Heart right ventricle (tissue), 16 donors: ENCODE results near the gene PAPPA. TPM values are rescaled to one million over a fixed set of nuclear protein-coding genes. Genes with fewer than 3 reads are reported as not detected.

Experiments
- ATAC-seq, 8 donors: fragments of 200-7000 bp; cut with Tn5 transposase; one replicate each; pipeline ENCODE4 v1.9.1; 2020; ENCODE audit warnings: mild to moderate bottlenecking in 8 of 8, moderate library complexity in 8 of 8, moderate number of reproducible peaks in 1 of 8
- DNase-seq, 2 donors: peaks; one replicate each; pipeline ENCODE4 v3.0.0-alpha.2; 2020
- H3K27ac ChIP-seq, 10 donors: fragments of 200-600 bp; sonication (generic) in 2 of 10; one replicate each; pipeline versions ENCODE4 v1.5.0 to v1.8.0; 2020 to 2022; ENCODE audit warnings: mild to moderate bottlenecking in 3 of 10
- H3K27me3 ChIP-seq, 7 donors: fragments of 200-600 bp; one replicate each; pipeline ENCODE4 v1.8.0; 2021 to 2022; ENCODE audit warnings: mild to moderate bottlenecking in 2 of 7
- H3K36me3 ChIP-seq, 9 donors: fragments of 200-600 bp; sonication (generic) in 1 of 9; one replicate each; pipeline versions ENCODE4 v1.5.0 to v1.8.0; 2020 to 2022; ENCODE audit warnings: mild to moderate bottlenecking in 2 of 9
- H3K4me1 ChIP-seq, 9 donors: fragments of 200-600 bp; sonication (generic) in 1 of 9; one replicate each; pipeline versions ENCODE4 v1.5.0 to v1.8.0; 2020 to 2022; ENCODE audit warnings: mild to moderate bottlenecking in 4 of 9
- H3K4me3 ChIP-seq, 10 donors: fragments of 200-600 bp; sonication (generic) in 2 of 10; one replicate each; pipeline versions ENCODE4 v1.5.0 to v1.8.0; 2020 to 2022; ENCODE audit warnings: mild to moderate bottlenecking in 7 of 10, moderate library complexity in 2 of 10
- H3K9me3 ChIP-seq, 11 donors: fragments of 200-600 bp in 10 of 11; sonication (generic) in 2 of 11; one replicate each; pipeline versions ENCODE4 v1.5.0 to v1.8.0; 2013 to 2022; ENCODE audit warnings: mild to moderate bottlenecking in 2 of 11, control low read depth in 1 of 11, moderate library complexity in 1 of 11
- CTCF ChIP-seq, 9 donors: fragments of 200-600 bp; sonication (generic) in 2 of 9; IDR thresholded peaks; one replicate each; pipeline versions ENCODE4 v1.5.0 to v1.8.0; 2021 to 2022; ENCODE audit warnings: antibody characterized with exemption in 9 of 9, mild to moderate bottlenecking in 5 of 9, moderate library complexity in 1 of 9
- WGBS, 2 donors: extraction: QIAGEN DNeasy Blood & Tissue Kit; methylation state at CpG; one replicate each; pipeline ENCODE4 v1.1.7; 2013; ENCODE audit warnings: inconsistent platforms in 1 of 2; 5-methylcytosine and 5-hydroxymethylcytosine counted together
- intact Hi-C, 10 donors: fragments of 100-400 bp; cut with DNase I; formaldehyde crosslinking; loops; one replicate each; pipeline versions ENCODE4 v1.11.1 to v1.14.2; 2022
- polyA plus RNA-seq, 2 donors: library from polyadenylated mRNA; stranded (reverse); fragments of 200-250 nt; gene quantifications; one replicate each; pipeline ENCODE4 v1.2.3, GENCODE V29; 2013
- total RNA-seq, 10 donors: library from RNA; stranded (reverse); fragmentation: NEBNext Ultra II Directional in 3 of 10; extraction: Animal tissue kit (Norgen Biotek cat#: 25700) in 3 of 10; gene quantifications; one replicate each; pipeline versions ENCODE4 v1.2.1 to v1.2.4, GENCODE V29; 2021 to 2023
- donor health status: Arrhythmogenic right ventricular cardiomyopathy.
- donor health status: ischemic (EF 13 %, LVEDD 7.1; RV severe dilation, severe dysfunction).
- donor health status: healthy with polysubstance abuse.
- donor health status: DM: no; HTN: yes; CAD: no.
- donor health status: DM: no; HTN: no; CAD: no.
- donor health status: ischemic (EF 25% LVEDD 6.9; RV normal size, moderate dysfunction).
- donor health status: ischemic (EF 25% LVEDD 5.7; RV mildly dilated, moderate dysfunction).
- donor health status: healthy.
- donor health status: DM: yes; HTN: yes; CAD: no.
- donor health status: Ischemic cardiomyopathy.
- donor health status: ischemic (EF 35%, LVEDD 5.7; RV mildly dilated, moderate dysfunction).
- donor health status: nonischemic (EF 11% LVEDD 7.7; RV severe dilation, severe dysfunction).
- donor health status: DM: yes; HTN: yes; CAD: no.
- donor health status: PGD.
- donor health status: ischemic (EF 29% LVEDD 5.4; RV normal size, mild dysfunction).
- donor health status: nonischemic (EF 23%, LVEDD 6.1; RV moderate dilation, normal function).

The PAPPA gene
- total and polyA plus RNA-seq, 12 donors = 0.15 to 3.4 (median 1.2) TPM

GRCh38 chr9:116238776-116239340 is 85.3 kb downstream of the PAPPA start:
- no peak overlapping the region for H3K27ac ChIP-seq
- no peak overlapping the region for H3K4me3 ChIP-seq
- no peak for DNase-seq
- H3K36me3 ChIP-seq = no peaks in the 10 kb centered on the region
- peaks cover 0 to 10% (median 0%) of the 10 kb centered on the region in 9 donors for H3K4me1 ChIP-seq
- no peak for ATAC-seq
- no peak for TF ChIP-seq CTCF (IDR thresholded peaks at IDR 0.05)
- no peaks in the 10 kb centered on the region for H3K9me3 ChIP-seq
- intact Hi-C loops = no loop called here
- 47 to 60% methylated on average over 1 of the region's 1 CpG for WGBS, 2 donors
- H3K27me3 ChIP-seq = no peaks in the 10 kb centered on the region

- intact Hi-C loops = no loop called here
- Histone ChIP-seq H3K4me1 (peaks cover 0 to 8% (median 0%) of the 10 kb centered on the region in 9 donors), H3K27ac (no peak overlapping the region), H3K4me3 (no peak overlapping the region), H3K27me3 (no peaks in the 10 kb centered on the region), H3K36me3 (no peaks in the 10 kb centered on the region), H3K9me3 (no peaks in the 10 kb centered on the region)
- WGBS, 2 donors = 73 to 74% methylated on average over 1 of the region's 1 CpG
- DNase-seq (no peak), ATAC-seq (no peak)
- no peak for TF ChIP-seq CTCF (IDR thresholded peaks at IDR 0.05)
Measured at GRCh38 chr9:116243708-116244107, 90.1 kb downstream of the PAPPA start.

- Histone ChIP-seq H3K36me3 (no peaks in the 10 kb centered on the region), H3K27ac (no peak overlapping the region), H3K9me3 (no peaks in the 10 kb centered on the region), H3K27me3 (no peaks in the 10 kb centered on the region), H3K4me1 (no peaks in the 10 kb centered on the region), H3K4me3 (no peak overlapping the region)
- no peak for DNase-seq
- 54 to 59% methylated on average over 1 of the region's 1 CpG for WGBS, 2 donors
- ATAC-seq = no peak
- intact Hi-C loops = no loop called here
- TF ChIP-seq CTCF (IDR thresholded peaks at IDR 0.05) = no peak
Measured at GRCh38 chr9:116247284-116247683, 93.7 kb downstream of the PAPPA start.

GRCh38 chr9:116247791-116248374 is 94.3 kb downstream of the PAPPA start:
- H3K9me3 ChIP-seq = no peaks in the 10 kb centered on the region
- TF ChIP-seq CTCF (IDR thresholded peaks at IDR 0.05) = no peak
- no peaks in the 10 kb centered on the region for H3K36me3 ChIP-seq
- 79 to 81% methylated on average over 2 of the region's 2 CpGs for WGBS, 2 donors
- DNase-seq (no peak), ATAC-seq (no peak)
- no peaks in the 10 kb centered on the region for H3K4me1 ChIP-seq
- H3K27me3 ChIP-seq = no peaks in the 10 kb centered on the region
- intact Hi-C loops = no loop called here
- H3K27ac ChIP-seq = no peak overlapping the region
- H3K4me3 ChIP-seq = no peak overlapping the region
